PC-9 (cell line): ENCODE data around the gene OR51B4. TPM values are rescaled to one million over a fixed set of nuclear protein-coding genes. Genes with fewer than 3 reads are reported as not detected.

ENCODE experiments used
- BruUV-seq: library from RNA; stranded (reverse); fragments of 400-500 nt; replicated peaks from 2 replicates; lab custom pipeline; 2021; lab: Mats Ljungman, UMichigan
- CTCF ChIA-PET: fragments of 300-600 bp; sonication (Branson Sonifier 250); formaldehyde crosslinking; loops from one replicate; lab custom pipeline; 2022; ENCODE audit warnings: antibody characterized with exemption; lab: Charles Lee
- POLR2A ChIA-PET: fragments of 300-600 bp; sonication (Branson Sonifier 250); formaldehyde crosslinking; loops from one replicate; lab custom pipeline; 2022; ENCODE audit warnings: antibody characterized with exemption; ENCODE audit not compliant: unreplicated experiment; lab: Charles Lee
- DNase-seq, 2 experiments: peaks; one replicate each; pipeline versions ENCODE4 v3.0.0 to v3.0.0-alpha.2; 2015 to 2022; ENCODE audit warnings: mixed read lengths in 1 of 2
- H2AFZ ChIP-seq: fragments of 200-600 bp; sonication (generic); 2 replicates; pipeline ENCODE4 v1.8.1; 2017; ENCODE audit warnings: antibody characterized with exemption
- H3F3A ChIP-seq: fragments of 200-600 bp; sonication (generic); 2 replicates; pipeline ENCODE4 v1.8.1; 2017; ENCODE audit warnings: antibody characterized with exemption, mild to moderate bottlenecking, low read depth; ENCODE audit not compliant: insufficient read depth
- H3K27ac ChIP-seq: fragments of 200-600 bp; sonication (generic); 2 replicates; pipeline ENCODE4 v1.6.1; 2016; ENCODE audit warnings: mixed run types
- H3K27me3 ChIP-seq: fragments of 200-600 bp; sonication (generic); 2 replicates; pipeline ENCODE4 v1.6.1; 2016; ENCODE audit warnings: low read depth, mixed run types; ENCODE audit not compliant: insufficient read depth
- H3K36me3 ChIP-seq: fragments of 200-600 bp; sonication (generic); 2 replicates; pipeline ENCODE4 v1.6.1; 2016; ENCODE audit warnings: low read depth, mixed run types
- H3K4me1 ChIP-seq: fragments of 200-600 bp; sonication (generic); replicated peaks from 2 replicates; pipeline ENCODE4 v1.6.1; 2016; ENCODE audit warnings: mixed run types; ENCODE audit not compliant: insufficient read depth
- H3K4me2 ChIP-seq: fragments of 200-600 bp; sonication (generic); 2 replicates; pipeline ENCODE4 v1.6.1; 2017; ENCODE audit warnings: mixed run types
- H3K4me3 ChIP-seq: fragments of 200-600 bp; sonication (generic); 2 replicates; pipeline ENCODE4 v1.6.1; 2016; ENCODE audit warnings: mixed run types
- H3K79me2 ChIP-seq: fragments of 200-600 bp; sonication (generic); 2 replicates; pipeline ENCODE4 v1.6.1; 2017; ENCODE audit warnings: low read depth, mixed run types
- H3K9me2 ChIP-seq: fragments of 200-600 bp; sonication (generic); 2 replicates; pipeline ENCODE4 v1.8.1; 2017; ENCODE audit warnings: mild to moderate bottlenecking; ENCODE audit not compliant: insufficient read depth
- H3K9me3 ChIP-seq: fragments of 200-600 bp; sonication (generic); 2 replicates; pipeline ENCODE4 v1.8.1; 2016; ENCODE audit warnings: low read depth; ENCODE audit not compliant: insufficient read depth
- H4K20me1 ChIP-seq: fragments of 200-600 bp; sonication (generic); 2 replicates; pipeline ENCODE4 v1.8.1; 2017; ENCODE audit not compliant: insufficient read depth
- CTCF ChIP-seq: fragments of 200-600 bp; sonication (generic); conservative IDR thresholded peaks from 2 replicates; pipeline ENCODE4 v1.6.1; 2017; ENCODE audit warnings: mixed run types, antibody characterized with exemption, mild to moderate bottlenecking, moderate library complexity
- EZH2 ChIP-seq: fragments of 200-600 bp; sonication (generic); IDR thresholded peaks from 2 replicates; pipeline ENCODE4 v1.8.0; 2017; ENCODE audit warnings: antibody characterized with exemption, low read depth
- intact Hi-C: fragments of 100-400 bp; cut with micrococcal nuclease; formaldehyde crosslinking; loops from one replicate; pipeline ENCODE4 v1.10.0; 2022; ENCODE audit not compliant: unreplicated experiment
- total RNA-seq: library from RNA; stranded (reverse); gene quantifications from 2 replicates; pipeline ENCODE4 v1.2.3, GENCODE V29; 2021

OR51B4 gene
- total RNA-seq, 1 experiment from 2014 or later: not detected

GRCh38 chr11:5279471-5280090 is 22.2 kb downstream of the OR51B4 start:
- Histone ChIP-seq H3K9me3 (no peaks in the 10 kb centered on the region), H3K27me3 (no peaks in the 10 kb centered on the region), H4K20me1 (no peaks in the 10 kb centered on the region), H3K36me3 (no peaks in the 10 kb centered on the region), H3F3A (0 out of 2 replicates have a peak, but pooled peaks cover 3% of the 10 kb centered on the region), H3K4me1 (peaks cover 7% of the 10 kb centered on the region), H3K79me2 (no peaks in the 10 kb centered on the region), H3K4me3 (no peak overlapping the region), H3K27ac (no peak overlapping the region; the same call in 1 of the 2 replicates), H3K4me2 (no peak overlapping the region), H2AFZ (no peak overlapping the region), H3K9me2 (no peaks in the 10 kb centered on the region)
- BruUV-seq: no TSS peak
- no peak for DNase-seq
- intact Hi-C loops: no loop called here
- POLR2A ChIA-PET: no interaction called here
- CTCF ChIA-PET: no interaction called here
- no peak for TF ChIP-seq EZH2
- TF ChIP-seq CTCF: no peak

- Histone ChIP-seq H3K4me2 (no peak overlapping the region), H3K4me1 (peaks cover 7% of the 10 kb centered on the region), H3K27ac (no peak overlapping the region), H3K9me3 (no peaks in the 10 kb centered on the region), H3K9me2 (no peaks in the 10 kb centered on the region), H3K79me2 (no peaks in the 10 kb centered on the region), H3K27me3 (no peaks in the 10 kb centered on the region), H3K36me3 (no peaks in the 10 kb centered on the region), H4K20me1 (no peaks in the 10 kb centered on the region), H2AFZ (no peak overlapping the region), H3F3A (0 out of 2 replicates have a peak, but pooled peaks cover 3% of the 10 kb centered on the region), H3K4me3 (no peak overlapping the region)
- intact Hi-C loops: no loop called here
- ChIA-PET CTCF (interaction anchor here (0.6 kb wide), 1 partner anchor 40 kb away, joined by 4 read pairs; no protein-coding TSS in a partner anchor), POLR2A (no interaction called here)
- TF ChIP-seq CTCF (no peak), EZH2 (no peak)
- BruUV-seq: no TSS peak
- DNase-seq: no peak
Measured at GRCh38 chr11:5277807-5278382, 23.9 kb downstream of the OR51B4 start.

GRCh38 chr11:5276697-5277096 is 25.0 kb downstream of the OR51B4 start:
- CTCF ChIA-PET: interaction anchor here (0.7 kb wide), 1 partner anchor 105 kb away, joined by 8 read pairs; no protein-coding TSS in a partner anchor
- Histone ChIP-seq H3K9me3 (no peaks in the 10 kb centered on the region), H4K20me1 (no peaks in the 10 kb centered on the region), H3F3A (0 out of 2 replicates have a peak, but pooled peaks cover 3% of the 10 kb centered on the region), H3K4me1 (peaks cover 7% of the 10 kb centered on the region), H3K4me2 (no peak overlapping the region), H3K27ac (no peak overlapping the region), H3K9me2 (no peaks in the 10 kb centered on the region), H3K4me3 (no peak overlapping the region), H3K36me3 (no peaks in the 10 kb centered on the region), H3K79me2 (no peaks in the 10 kb centered on the region), H2AFZ (no peak overlapping the region), H3K27me3 (no peaks in the 10 kb centered on the region)
- no TSS peak for BruUV-seq
- POLR2A ChIA-PET: no interaction called here
- intact Hi-C loops: no loop called here
- TF ChIP-seq EZH2: no peak
- TF ChIP-seq CTCF: no peak
- DNase-seq: no peak
